Endometrium (tissue), 2 donors: ENCODE results near the gene TMEM37.

Source experiments
- FAIRE-seq: peaks from 2 replicates; lab custom pipeline; 2012; peaks lifted over from hg19 to GRCh38; lab: Jason Lieb, UNC
- donor health status: control.
- donor health status: control.

The TMEM37 gene

DNA sequence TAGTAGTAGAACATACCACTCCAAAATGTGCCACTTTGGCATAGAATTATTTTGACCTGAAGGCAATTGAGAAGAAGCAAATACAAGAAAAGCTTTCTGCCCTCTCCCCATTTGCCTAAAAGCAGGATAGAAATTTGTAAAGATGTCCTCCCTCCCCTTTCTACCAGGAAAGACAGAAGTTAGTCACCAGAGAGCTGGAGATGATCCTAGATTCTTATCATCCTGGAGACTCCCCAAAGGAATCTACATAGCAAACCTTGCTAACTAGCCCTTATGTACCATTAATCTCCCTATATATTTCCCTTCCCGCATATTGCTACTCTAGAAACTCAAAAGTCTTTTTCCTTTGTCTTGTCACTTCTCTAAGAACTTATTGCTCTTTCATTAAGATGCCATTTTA is 12.6 kb upstream of the TMEM37 start:
- no peak for FAIRE-seq

DNA sequence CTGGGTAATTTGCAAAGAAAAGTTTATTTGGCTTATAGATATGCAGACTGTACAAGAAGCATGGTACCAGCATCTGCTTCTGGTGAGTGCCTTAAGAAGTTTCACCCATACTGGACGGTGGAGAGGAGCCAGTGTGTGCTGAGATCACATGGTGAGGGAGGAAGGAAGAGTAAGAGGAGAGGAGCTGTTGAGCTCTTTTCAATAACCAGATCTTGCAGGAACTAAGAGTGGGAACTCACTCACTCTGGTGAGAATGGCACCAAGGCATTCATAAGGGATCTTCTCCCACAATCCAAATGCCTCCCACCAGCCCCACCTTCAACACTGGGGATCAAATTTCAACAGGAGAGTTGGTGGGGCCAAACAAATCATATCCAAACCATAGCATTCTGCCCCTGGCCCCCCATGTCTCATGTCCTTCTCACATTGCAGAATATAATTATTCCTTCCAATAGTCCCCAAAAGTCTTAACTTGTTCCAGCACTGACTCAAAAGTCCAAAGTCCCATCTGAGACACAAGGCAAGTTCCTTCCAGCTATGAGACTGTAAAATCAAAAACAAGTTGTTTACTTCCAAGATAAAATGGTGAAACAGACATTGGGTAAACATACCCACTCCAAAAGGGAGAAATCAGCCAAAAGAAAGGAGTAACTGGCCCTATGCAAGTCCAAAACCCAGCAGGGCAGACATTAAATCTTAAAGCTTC is 11.7 kb upstream of the TMEM37 start:
- FAIRE-seq: no peak

GRCh38 chr2:119421304-119421703 is 10.3 kb upstream of the TMEM37 start:
- no peak for FAIRE-seq

- no peak for FAIRE-seq
Observed at GRCh38 chr2:119421741-119422140, 9.9 kb upstream of the TMEM37 start.

GRCh38 chr2:119422360-119423107 is 9.1 kb upstream of the TMEM37 start:
- FAIRE-seq: no peak

DNA sequence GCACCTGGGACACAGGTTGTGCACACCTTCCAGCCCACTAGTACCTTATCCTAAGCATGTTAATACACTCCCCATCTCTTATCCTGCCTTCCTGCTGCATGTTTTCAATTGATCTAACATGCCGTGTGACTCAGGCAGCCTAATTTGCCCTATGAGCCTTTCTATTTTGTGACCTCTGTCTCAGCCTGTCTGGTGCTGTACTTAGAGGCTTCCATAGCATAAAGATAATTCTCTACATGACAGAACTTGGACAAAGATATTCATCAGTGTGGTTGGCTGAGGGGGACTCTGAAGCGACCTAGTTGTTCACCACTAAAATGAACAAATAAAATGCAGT is 8.6 kb upstream of the TMEM37 start:
- no peak for FAIRE-seq

DNA sequence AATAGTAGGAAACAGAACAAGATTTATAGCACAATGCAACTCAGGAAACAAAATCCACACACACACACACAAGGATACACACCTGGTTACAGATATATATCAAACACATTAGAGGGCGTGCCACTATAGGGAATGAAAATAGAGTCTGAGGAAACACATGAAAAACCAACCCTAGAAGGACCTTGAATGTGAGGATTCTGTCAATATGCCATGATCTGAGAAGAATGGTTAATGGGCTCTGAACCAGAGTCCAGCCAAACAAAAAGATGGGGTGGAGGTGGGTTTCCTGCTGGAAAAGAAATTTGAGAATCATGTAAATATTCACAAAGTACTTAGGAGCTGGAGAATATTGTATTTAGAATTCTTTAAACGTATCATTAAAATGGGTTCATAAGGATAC is 7.8 kb upstream of the TMEM37 start:
- no peak for FAIRE-seq

DNA sequence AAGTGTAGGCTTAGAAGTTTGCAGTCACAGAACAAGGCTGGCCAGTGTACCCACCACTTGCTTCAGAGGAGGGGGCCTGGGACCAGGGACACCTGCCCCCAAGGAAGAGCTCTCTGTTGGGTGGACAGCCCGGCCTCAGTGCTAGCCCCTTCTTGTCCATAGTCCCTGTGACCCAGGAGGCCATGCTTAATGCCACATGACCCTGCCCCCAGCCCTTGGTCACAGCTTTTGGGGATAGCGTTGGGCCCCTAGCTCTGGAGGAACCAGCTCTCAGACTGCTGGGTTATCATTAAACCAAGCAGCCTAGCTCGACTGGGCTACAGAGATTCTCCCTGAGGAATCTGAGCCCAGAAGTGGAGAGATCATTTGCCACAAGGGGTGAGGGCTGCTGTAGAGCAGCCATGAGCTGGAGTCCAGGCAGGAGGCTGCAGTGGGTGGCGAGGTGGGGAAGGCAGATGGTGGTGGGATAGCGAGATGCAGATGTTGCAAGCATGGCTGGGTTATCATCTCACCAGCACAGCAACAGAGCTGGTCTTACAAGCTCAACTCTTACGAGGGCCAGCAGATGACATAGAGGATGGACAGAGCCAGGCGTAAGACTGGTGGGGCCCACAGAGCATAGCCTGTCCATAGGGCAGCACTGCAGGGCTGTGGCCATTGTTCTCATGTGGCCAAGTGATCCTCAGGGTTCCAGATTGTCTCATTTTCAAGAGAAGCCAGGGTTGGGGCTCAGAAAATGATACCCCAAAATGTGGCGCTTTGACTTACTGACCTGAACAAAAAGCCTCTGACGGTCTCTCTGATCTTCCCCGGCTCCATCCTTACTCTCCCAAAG is 7.2 kb upstream of the TMEM37 start:
- FAIRE-seq: no peak

DNA sequence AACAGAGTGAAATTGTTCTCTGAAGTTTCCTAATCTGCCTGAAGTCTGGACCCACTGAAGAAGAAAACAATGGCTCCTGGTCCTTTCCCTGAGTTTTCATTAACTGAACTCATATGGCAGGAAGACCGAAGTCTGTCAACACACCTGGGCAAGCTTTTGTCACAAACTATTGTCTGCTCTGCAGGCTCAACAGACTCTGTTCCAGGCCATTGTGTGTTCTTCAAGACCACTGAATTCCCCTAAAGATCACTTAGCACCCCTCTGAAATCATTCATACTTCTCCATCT is 6.6 kb upstream of the TMEM37 start:
- no peak for FAIRE-seq

DNA sequence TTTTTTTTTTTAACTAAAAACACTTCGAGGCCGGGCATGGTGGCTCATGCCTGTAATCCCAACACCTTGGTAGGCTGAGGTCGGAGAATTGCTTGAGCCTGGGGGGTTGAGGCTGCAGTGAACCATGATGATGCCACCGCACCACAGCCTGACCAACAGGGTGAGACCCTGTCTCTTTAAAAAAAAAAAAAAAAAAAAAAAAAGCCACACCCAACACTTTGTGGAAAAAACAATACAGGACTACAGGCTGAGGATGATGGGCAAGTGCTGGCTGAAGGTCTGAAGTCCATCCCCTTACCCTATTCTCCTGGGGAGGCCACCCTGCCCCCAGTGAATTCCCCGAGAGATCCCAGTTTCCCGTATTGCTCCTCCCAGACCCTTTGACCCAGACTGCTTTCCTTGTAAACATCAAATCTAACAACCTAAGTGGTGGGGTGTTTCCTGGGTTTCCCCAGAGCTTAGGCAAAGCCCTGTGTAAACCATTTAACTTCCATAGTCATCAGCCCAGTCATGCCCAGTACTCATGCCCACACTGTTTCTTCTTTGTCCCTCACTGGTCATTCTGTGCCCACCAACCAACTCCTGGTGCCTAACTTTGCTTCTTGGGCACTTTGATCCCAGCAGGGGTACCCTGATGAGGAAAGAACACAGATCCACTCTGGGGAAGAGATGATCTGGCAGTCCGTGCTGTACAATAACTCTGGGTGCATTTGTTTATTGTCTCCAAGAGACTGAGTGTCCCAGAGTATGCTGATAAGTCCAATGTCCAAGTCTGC is 5.8 kb upstream of the TMEM37 start:
- no peak for FAIRE-seq

DNA sequence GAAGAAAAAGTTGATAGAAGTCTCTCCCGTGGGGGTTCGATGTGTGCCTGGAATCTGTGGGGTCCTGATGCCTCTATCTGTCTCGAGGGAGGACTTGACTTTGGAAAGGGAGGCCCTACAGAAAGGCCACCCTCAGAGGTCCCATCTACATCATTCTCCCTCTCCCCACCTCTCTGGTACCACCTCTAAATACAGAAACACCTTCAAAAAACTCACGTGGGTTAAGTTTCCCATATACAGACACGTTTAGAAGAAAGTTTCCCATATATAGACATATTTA is 5.3 kb upstream of the TMEM37 start:
- FAIRE-seq: no peak

DNA sequence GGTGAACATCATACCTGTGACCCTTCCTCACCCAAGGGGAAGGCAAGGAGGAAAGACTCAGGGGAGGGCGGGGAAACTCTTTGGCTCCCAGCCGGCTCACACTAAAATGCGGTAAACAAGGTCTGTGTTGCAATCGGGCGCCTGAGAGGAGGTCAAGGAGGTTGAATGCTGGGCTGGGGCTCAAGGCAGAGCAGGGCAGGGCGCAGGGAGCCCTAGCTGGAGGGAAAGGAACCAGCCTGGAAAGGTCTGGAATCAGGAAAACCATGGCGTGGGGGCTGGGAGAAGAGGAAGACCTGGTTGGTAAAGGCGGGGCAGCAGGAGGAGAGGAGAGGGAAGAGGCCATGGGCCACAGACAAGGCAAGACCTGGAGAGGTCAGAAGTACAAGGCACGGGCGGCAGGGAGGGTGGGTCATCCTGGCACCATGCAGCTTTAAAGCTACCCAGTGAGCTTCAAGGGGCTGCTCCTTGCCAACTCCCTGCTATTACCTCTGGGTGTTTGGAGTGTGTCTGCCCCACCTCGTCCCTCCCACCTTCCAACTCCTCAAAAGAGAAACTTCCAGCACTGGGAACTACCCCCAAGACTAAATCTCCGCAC is 4.8 kb upstream of the TMEM37 start:
- no peak for FAIRE-seq

DNA sequence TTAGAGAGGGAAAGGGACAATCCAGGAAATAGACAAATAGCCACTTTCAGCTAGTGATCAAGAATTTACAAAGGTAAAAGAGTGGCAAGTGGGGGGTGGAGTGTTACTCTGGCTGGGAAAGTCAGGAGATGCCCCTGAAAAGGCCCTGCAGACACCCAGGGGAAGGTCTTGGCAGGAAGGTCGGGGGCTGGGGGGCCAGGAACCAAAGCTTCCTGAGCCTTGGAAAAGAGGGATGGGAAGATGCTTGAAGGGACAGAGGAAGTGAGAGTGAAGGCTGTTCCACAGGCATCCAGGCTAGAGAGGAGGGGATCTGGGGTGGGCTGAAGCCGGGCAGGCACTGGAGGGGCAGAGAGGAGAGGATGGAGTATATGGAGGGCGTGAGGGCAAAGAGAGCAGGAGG is 3.9 kb upstream of the TMEM37 start:
- FAIRE-seq: no peak

DNA sequence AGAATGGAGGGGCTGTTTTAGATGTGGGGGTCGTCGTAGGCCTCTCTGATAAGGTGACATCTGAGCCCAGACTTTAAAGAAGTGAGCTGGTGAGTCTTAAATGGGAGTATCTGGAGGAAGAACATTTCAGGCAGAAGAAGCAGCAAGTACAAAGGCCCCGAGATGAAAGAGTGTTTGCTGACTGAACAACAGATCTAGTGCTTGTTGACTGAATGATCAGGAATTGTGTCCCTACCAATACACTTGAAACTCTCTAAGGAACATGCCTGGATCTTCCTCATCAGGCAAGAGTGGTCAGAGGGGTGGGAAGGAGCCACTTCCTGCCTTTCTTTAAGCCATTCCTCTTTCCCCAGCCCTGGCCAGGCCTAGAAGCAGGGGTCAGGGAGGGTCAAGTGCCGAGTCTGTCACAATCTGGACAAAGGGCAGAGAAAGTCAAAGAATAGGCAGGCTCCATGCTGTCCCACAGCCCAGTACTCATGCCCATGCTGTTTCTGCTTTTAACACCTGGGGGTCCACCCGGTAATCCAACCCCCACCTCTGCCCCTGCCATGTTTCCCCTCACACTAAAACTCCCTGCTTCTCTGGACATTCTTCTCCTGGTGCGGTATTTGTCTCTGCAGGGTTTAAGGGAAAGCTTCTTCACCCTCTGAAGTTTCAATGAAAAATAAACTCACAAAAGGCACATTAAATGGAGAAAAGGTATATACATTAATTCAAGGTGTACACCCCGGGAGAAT is 3.0 kb upstream of the TMEM37 start:
- no peak for FAIRE-seq

- FAIRE-seq: no peak
Observed at GRCh38 chr2:119429225-119429981, 2.3 kb upstream of the TMEM37 start.

- no peak for FAIRE-seq
Observed at GRCh38 chr2:119430023-119430498, 1.6 kb upstream of the TMEM37 start.

DNA sequence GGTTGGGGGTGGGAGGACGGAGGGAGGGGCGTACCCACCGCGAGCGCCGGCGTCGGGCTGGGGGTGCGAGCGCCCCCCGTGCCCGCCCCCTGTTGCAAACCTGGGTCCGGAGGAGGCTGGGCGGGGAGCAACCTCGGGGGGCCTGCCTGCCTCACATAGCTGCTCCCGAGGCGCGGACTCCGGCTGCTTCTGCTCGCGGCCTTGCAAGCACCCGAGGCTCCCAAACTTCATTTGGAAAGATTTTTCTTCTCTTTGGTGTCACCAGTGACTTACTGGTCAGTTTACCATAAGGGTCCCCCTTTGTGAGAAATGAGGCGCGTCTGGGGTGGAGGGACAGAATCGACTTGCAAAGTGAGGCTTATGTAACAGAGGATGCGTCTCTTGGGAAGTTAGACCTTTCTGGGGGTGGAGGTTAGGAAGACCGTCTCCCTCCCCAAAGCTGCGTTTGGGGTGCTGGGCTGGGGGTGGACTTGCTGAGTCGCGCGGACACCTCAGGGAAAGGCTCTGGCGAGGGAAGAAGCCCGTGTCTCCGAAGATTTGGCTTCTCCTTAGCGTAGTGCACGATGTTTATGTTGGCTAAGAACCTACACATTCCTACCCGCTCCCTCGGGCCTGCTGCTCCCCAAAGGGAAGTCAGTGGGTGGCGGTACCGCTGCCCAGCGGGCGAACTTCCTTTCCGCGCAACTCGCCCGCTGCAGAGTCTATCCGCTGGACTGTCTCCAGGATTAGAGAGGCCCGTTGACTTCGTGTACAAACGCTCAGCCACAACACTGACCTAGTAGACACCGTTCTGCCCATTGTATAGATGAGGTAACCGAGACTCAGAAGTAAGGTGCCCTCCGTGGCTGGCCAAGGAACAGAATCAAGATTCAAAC is 559 bp downstream of the TMEM37 start:
- no peak for FAIRE-seq

DNA sequence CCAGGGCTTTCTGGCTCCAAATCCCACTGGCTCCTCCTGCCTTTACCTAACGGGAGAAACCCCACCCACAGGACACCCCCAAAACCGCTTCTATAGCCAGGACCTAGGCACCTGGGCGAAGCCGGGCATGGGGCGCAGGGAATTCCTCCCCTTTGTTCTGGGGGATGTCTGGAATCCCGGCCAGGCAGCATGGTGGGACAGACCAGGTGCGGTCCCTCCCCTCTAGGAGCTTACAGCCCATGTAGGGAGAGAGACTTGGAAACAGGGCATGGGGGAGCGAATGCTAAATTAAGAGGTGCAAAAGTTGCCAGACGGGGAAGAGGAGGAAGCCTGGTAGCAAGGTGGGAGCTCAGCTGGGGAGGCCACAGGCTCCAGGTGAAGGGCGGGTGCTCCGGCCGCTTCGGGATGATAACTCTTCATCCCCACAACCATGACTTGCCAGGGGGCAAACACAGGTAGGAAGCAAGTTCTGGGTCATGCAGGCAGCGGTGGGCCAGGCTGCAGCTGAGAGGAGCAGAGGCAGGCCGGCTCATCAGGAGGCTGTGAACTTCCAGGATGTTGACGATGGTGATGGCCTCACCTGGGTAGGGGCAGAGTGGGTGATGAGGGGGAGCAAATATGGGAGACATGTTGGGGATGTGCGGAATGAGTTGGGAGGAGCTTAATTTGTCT is 1.3 kb downstream of the TMEM37 start:
- FAIRE-seq: no peak

- FAIRE-seq: no peak
Observed at GRCh38 chr2:119433636-119434327, 2.1 kb downstream of the TMEM37 start.
